HG03439 (cell line): ENCODE results near the gene ZNF554.

Experiments
- ATAC-seq: cut with Tn5 transposase; IDR thresholded peaks from one replicate; pipeline ENCODE4 v1.9.1; 2021; ENCODE audit warnings: mild to moderate bottlenecking, moderate library complexity; ENCODE audit not compliant: unreplicated experiment

Gene ZNF554

GRCh38 chr19:2824129-2824528 lies 4.5 kb downstream of the ZNF554 start:
- no peak for ATAC-seq

- ATAC-seq = no peak
Observed at GRCh38 chr19:2827022-2827421, 7.4 kb downstream of the ZNF554 start.

GRCh38 chr19:2827840-2828489 lies 8.3 kb downstream of the ZNF554 start:
- ATAC-seq = no peak

- no peak for ATAC-seq
Observed at GRCh38 chr19:2834294-2834871, 14.7 kb downstream of the ZNF554 start.

- no peak for ATAC-seq
Observed at GRCh38 chr19:2837430-2837829, 17.8 kb downstream of the ZNF554 start.

- peak; percentile 92 for ATAC-seq
Observed at GRCh38 chr19:2840794-2841791, 21.4 kb downstream of the ZNF554 start, which contains the start of gene ZNF555. Gene ZNF555, plus strand, starts transcription at chr19:2841475. Its CDS starts 98 bp downstream, at chr19:2841573.

- no peak for ATAC-seq
Observed at GRCh38 chr19:2841855-2842574, 22.3 kb downstream of the ZNF554 start.

GRCh38 chr19:2845107-2845506 lies 25.4 kb downstream of the ZNF554 start:
- no peak for ATAC-seq

GRCh38 chr19:2846180-2846894 lies 26.7 kb downstream of the ZNF554 start:
- ATAC-seq = no peak

GRCh38 chr19:2847507-2847906 lies 27.8 kb downstream of the ZNF554 start:
- ATAC-seq = no peak

GRCh38 chr19:2848616-2849015 lies 28.9 kb downstream of the ZNF554 start:
- ATAC-seq = no peak

GRCh38 chr19:2850256-2850925 lies 30.7 kb downstream of the ZNF554 start:
- ATAC-seq = no peak

GRCh38 chr19:2852598-2852997 lies 32.9 kb downstream of the ZNF554 start:
- no peak for ATAC-seq

- no peak for ATAC-seq
Observed at GRCh38 chr19:2853015-2853606, 33.4 kb downstream of the ZNF554 start.

GRCh38 chr19:2854849-2855248 lies 35.2 kb downstream of the ZNF554 start:
- ATAC-seq = no peak

GRCh38 chr19:2856457-2857050 lies 36.9 kb downstream of the ZNF554 start:
- no peak for ATAC-seq

GRCh38 chr19:2858864-2859263 lies 39.2 kb downstream of the ZNF554 start:
- ATAC-seq = no peak

- no peak for ATAC-seq
Observed at GRCh38 chr19:2863816-2864215, 44.1 kb downstream of the ZNF554 start.
